DND-41 (cell line): Measurements from ENCODE around the gene SMCR8.
"Not testable (repeated sequence)": the region's sequence is repeated elsewhere in the genome, so short reads cannot be mapped to it uniquely, and the experiment has no call there.

Experiments
- ATAC-seq: fragments of 200-7000 bp; cut with Tn5 transposase; 3 replicates; pipeline ENCODE4 v1.9.1; 2021; ENCODE audit warnings: low read depth; ENCODE audit not compliant: insufficient read depth
- DNase-seq: peaks from one replicate; pipeline ENCODE4 v3.0.0-alpha.2; 2020
- H2AFZ ChIP-seq: 2 replicates; pipeline ENCODE4 v1.6.0; 2012; ENCODE audit warnings: low read depth, low read length
- H3K27ac ChIP-seq: 2 replicates; pipeline ENCODE4 v1.5.1; 2012; ENCODE audit warnings: low read length, inconsistent platforms
- H3K27me3 ChIP-seq: fragments of 200-600 bp; sonication (generic); 2 replicates; pipeline ENCODE4 v1.6.0; 2012; ENCODE audit warnings: low read length, mild to moderate bottlenecking, inconsistent platforms; ENCODE audit not compliant: insufficient read depth, poor library complexity
- H3K36me3 ChIP-seq: 2 replicates; pipeline ENCODE4 v1.5.1; 2012; ENCODE audit warnings: low read length, inconsistent platforms; ENCODE audit not compliant: insufficient read depth
- H3K4me1 ChIP-seq: 2 replicates; pipeline ENCODE4 v1.5.1; 2012; ENCODE audit warnings: mild to moderate bottlenecking, low read length; ENCODE audit not compliant: insufficient read depth
- H3K4me2 ChIP-seq: 2 replicates; pipeline ENCODE4 v1.6.0; 2012; ENCODE audit warnings: mild to moderate bottlenecking, moderate library complexity, low read length, inconsistent platforms; ENCODE audit not compliant: insufficient read depth
- H3K4me3 ChIP-seq, 2 experiments: fragments of 200-600 bp in 1 of 2; shearing (Covaris generic) in 1 of 2; 2 replicates each; pipeline ENCODE4 v1.5.1; 2012 to 2016; ENCODE audit warnings: inconsistent platforms in 2 of 2, low read length in 2 of 2, mild to moderate bottlenecking in 2 of 2, low read depth in 1 of 2, moderate library complexity in 1 of 2
- H3K79me2 ChIP-seq: 2 replicates; pipeline ENCODE4 v1.6.0; 2012; ENCODE audit warnings: low read length, inconsistent platforms; ENCODE audit not compliant: insufficient read depth
- H3K9ac ChIP-seq: 2 replicates; pipeline ENCODE4 v1.6.0; 2012; ENCODE audit warnings: low read depth, mild to moderate bottlenecking, inconsistent platforms, low read length, moderate library complexity
- H3K9me3 ChIP-seq: 2 replicates; pipeline ENCODE4 v1.5.1; 2012; ENCODE audit warnings: low read length, moderate library complexity, mild to moderate bottlenecking, inconsistent platforms; ENCODE audit not compliant: insufficient read depth, severe bottlenecking
- H4K20me1 ChIP-seq: 2 replicates; pipeline ENCODE4 v1.6.0; 2012; ENCODE audit warnings: low read length; ENCODE audit not compliant: insufficient read depth
- EZH2 ChIP-seq: IDR thresholded peaks from 3 replicates; pipeline ENCODE4 v1.6.1; 2012; ENCODE audit warnings: borderline replicate concordance, low read depth, mild to moderate bottlenecking, moderate library complexity, low read length, inconsistent platforms; ENCODE audit not compliant: severe bottlenecking
- TF ChIP-seq, protein P1 (sequence below): IDR thresholded peaks from 2 replicates; pipeline ENCODE4 v1.5.1; 2012; ENCODE audit warnings: borderline replicate concordance, low read length, moderate library complexity, mild to moderate bottlenecking; ENCODE audit not compliant: poor library complexity, severe bottlenecking; ENCODE audit errors: extremely low read depth

The SMCR8 gene

GRCh38 chr17:18370761-18371160, 55.7 kb downstream of the SMCR8 start:
- no peaks in the 10 kb centered on the region for H3K79me2 ChIP-seq
- H3K4me1 ChIP-seq, result no peaks in the 10 kb centered on the region
- TF ChIP-seq, protein P1, sequence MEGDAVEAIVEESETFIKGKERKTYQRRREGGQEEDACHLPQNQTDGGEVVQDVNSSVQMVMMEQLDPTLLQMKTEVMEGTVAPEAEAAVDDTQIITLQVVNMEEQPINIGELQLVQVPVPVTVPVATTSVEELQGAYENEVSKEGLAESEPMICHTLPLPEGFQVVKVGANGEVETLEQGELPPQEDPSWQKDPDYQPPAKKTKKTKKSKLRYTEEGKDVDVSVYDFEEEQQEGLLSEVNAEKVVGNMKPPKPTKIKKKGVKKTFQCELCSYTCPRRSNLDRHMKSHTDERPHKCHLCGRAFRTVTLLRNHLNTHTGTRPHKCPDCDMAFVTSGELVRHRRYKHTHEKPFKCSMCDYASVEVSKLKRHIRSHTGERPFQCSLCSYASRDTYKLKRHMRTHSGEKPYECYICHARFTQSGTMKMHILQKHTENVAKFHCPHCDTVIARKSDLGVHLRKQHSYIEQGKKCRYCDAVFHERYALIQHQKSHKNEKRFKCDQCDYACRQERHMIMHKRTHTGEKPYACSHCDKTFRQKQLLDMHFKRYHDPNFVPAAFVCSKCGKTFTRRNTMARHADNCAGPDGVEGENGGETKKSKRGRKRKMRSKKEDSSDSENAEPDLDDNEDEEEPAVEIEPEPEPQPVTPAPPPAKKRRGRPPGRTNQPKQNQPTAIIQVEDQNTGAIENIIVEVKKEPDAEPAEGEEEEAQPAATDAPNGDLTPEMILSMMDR, result no peak
- no peak for TF ChIP-seq EZH2
- H3K4me2 ChIP-seq, result no peak overlapping the region
- ATAC-seq (no peak), DNase-seq (no peak)
- no peak overlapping the region for H3K9ac ChIP-seq
- H3K4me3 ChIP-seq, result no peak overlapping the region
- H3K27ac ChIP-seq, result no peak overlapping the region
- no peaks in the 10 kb centered on the region for H4K20me1 ChIP-seq
- no peaks in the 10 kb centered on the region for H3K9me3 ChIP-seq
- no peaks in the 10 kb centered on the region for H3K36me3 ChIP-seq
- H2AFZ ChIP-seq, result no peak overlapping the region
- H3K27me3 ChIP-seq, result peaks cover 4% of the 10 kb centered on the region

- H4K20me1 ChIP-seq, result no peaks in the 10 kb centered on the region
- no peak for TF ChIP-seq EZH2
- TF ChIP-seq, protein P1, result no peak
- H3K4me3 ChIP-seq, result no peak overlapping the region
- H3K9ac ChIP-seq, result no peak overlapping the region
- H3K27ac ChIP-seq, result no peak overlapping the region
- DNase-seq, result no peak
- no peak for ATAC-seq
- no peaks in the 10 kb centered on the region for H3K79me2 ChIP-seq
- H3K27me3 ChIP-seq, result peaks cover 4% of the 10 kb centered on the region
- H3K9me3 ChIP-seq, result no peaks in the 10 kb centered on the region
- no peak overlapping the region for H3K4me2 ChIP-seq
- H2AFZ ChIP-seq, result no peak overlapping the region
- H3K36me3 ChIP-seq, result no peaks in the 10 kb centered on the region
- no peaks in the 10 kb centered on the region for H3K4me1 ChIP-seq
Measured at GRCh38 chr17:18371455-18371854, 56.4 kb downstream of the SMCR8 start.

DNA sequence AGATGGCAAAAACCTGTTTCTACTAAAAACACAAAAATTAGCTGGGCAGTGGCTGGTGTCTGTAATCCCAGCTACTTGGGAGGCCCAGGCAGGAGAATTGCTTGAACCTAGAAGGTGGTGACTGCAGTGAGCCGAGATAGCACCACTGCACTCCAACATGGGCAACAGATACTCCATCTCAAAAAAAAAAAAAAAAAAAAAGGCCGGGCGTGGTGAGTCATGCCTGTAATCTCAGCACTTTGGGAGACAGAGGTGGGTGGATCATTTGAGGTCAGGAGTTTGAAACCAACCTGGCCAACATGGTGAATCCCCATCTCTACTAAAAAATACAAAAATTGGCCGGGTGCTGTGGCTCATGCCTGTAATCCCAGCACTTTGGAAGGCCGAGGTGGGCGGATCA, 58.1 kb downstream of the SMCR8 start:
- H3K9me3 ChIP-seq, ATAC-seq, H3K36me3 ChIP-seq, H3K79me2 ChIP-seq, H2AFZ ChIP-seq, H3K27me3 ChIP-seq, H3K4me2 ChIP-seq, H3K27ac ChIP-seq, H3K4me3 ChIP-seq, H4K20me1 ChIP-seq, H3K4me1 ChIP-seq, DNase-seq, H3K9ac ChIP-seq: not testable (repeated sequence)

GRCh38 chr17:18374216-18374615, 59.1 kb downstream of the SMCR8 start:
- Histone ChIP-seq H3K79me2 (no peaks in the 10 kb centered on the region), H3K27me3 (peaks cover 4% of the 10 kb centered on the region), H4K20me1 (no peaks in the 10 kb centered on the region), H3K9ac (no peak overlapping the region), H3K4me3 (no peak overlapping the region), H3K36me3 (no peaks in the 10 kb centered on the region), H3K27ac (no peak overlapping the region), H3K4me1 (no peaks in the 10 kb centered on the region), H3K9me3 (no peaks in the 10 kb centered on the region), H3K4me2 (no peak overlapping the region), H2AFZ (no peak overlapping the region)
- TF ChIP-seq, protein P1, result no peak
- TF ChIP-seq EZH2, result no peak
- DNase-seq (no peak), ATAC-seq (no peak)
